ENCODE measurements around the gene YWHAQ.

YWHAQ gene

DNA sequence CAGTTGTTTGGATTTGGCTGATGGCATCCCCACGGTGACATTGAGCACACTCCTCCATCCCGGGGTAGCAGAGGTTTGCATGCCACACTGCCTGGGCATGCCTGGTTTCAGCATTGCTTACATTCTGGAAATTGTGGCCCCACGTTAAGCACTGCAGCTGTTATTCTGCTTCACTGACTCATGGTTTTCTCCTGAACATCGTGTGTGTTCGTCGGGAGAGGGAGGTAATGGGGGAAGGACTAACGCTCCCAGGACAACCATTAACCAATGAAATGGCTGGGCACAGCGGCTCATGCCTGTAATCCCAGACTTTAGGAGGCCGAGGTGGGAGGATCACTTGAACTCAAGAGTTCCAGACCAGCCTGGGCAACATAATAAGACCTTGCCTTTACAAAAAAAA lies 28.2 kb upstream of the YWHAQ start:
- Mint-ChIP-seq H3K27me3 (ENCODE audit: low read depth, poor library complexity) (peaks cover 28% of the 10 kb centered on the region), H3K9me3 (no peaks in the 10 kb centered on the region), H3K36me3 (ENCODE audit: low read depth) (no peaks in the 10 kb centered on the region), H3K27ac (no peak overlapping the region), H3K4me1 (peaks cover 43% of the 10 kb centered on the region), H3K4me3 (no peak overlapping the region)
- no peak for DNase-seq
- TF ChIP-seq, protein P1, sequence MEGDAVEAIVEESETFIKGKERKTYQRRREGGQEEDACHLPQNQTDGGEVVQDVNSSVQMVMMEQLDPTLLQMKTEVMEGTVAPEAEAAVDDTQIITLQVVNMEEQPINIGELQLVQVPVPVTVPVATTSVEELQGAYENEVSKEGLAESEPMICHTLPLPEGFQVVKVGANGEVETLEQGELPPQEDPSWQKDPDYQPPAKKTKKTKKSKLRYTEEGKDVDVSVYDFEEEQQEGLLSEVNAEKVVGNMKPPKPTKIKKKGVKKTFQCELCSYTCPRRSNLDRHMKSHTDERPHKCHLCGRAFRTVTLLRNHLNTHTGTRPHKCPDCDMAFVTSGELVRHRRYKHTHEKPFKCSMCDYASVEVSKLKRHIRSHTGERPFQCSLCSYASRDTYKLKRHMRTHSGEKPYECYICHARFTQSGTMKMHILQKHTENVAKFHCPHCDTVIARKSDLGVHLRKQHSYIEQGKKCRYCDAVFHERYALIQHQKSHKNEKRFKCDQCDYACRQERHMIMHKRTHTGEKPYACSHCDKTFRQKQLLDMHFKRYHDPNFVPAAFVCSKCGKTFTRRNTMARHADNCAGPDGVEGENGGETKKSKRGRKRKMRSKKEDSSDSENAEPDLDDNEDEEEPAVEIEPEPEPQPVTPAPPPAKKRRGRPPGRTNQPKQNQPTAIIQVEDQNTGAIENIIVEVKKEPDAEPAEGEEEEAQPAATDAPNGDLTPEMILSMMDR (IDR thresholded peaks at IDR 0.05): no peak

GRCh38 chr2:9657731-9658130 lies 26.9 kb upstream of the YWHAQ start:
- Mint-ChIP-seq H3K27me3 (ENCODE audit: low read depth, poor library complexity) (peaks cover 33% of the 10 kb centered on the region), H3K27ac (no peak overlapping the region), H3K9me3 (no peaks in the 10 kb centered on the region), H3K36me3 (ENCODE audit: low read depth) (no peaks in the 10 kb centered on the region), H3K4me1 (peaks cover 55% of the 10 kb centered on the region), H3K4me3 (no peak overlapping the region)
- no peak for DNase-seq
- TF ChIP-seq, protein P1 (IDR thresholded peaks at IDR 0.05): no peak

- Mint-ChIP-seq H3K4me1 (peaks cover 55% of the 10 kb centered on the region), H3K4me3 (no peak overlapping the region)
These were observed 26.3 kb upstream of the YWHAQ start for GRCh38 chr2:9657083-9657482.

GRCh38 chr2:9656270-9656766 lies 25.5 kb upstream of the YWHAQ start:
- peaks cover 54% of the 10 kb centered on the region for H3K4me1 Mint-ChIP-seq
- H3K9me3 Mint-ChIP-seq: no peaks in the 10 kb centered on the region

More at GRCh38 chr2:9657083-9657482, 26.3 kb upstream of the YWHAQ start:
- TF ChIP-seq, protein P1 (IDR thresholded peaks at IDR 0.05): no peak
- Mint-ChIP-seq H3K27ac (no peak overlapping the region), H3K27me3 (ENCODE audit: low read depth, poor library complexity) (peaks cover 39% of the 10 kb centered on the region), H3K36me3 (ENCODE audit: low read depth) (no peaks in the 10 kb centered on the region), H3K9me3 (no peaks in the 10 kb centered on the region)
- no peak for DNase-seq

GRCh38 chr2:9655441-9656269 lies 24.9 kb upstream of the YWHAQ start:
- DNase-seq: no peak
- Mint-ChIP-seq H3K27me3 (ENCODE audit: low read depth, poor library complexity) (peaks cover 43% of the 10 kb centered on the region), H3K27ac (no peak overlapping the region), H3K36me3 (ENCODE audit: low read depth) (no peaks in the 10 kb centered on the region), H3K4me1 (peaks cover 47% of the 10 kb centered on the region), H3K9me3 (no peaks in the 10 kb centered on the region), H3K4me3 (no peak overlapping the region)
- TF ChIP-seq, protein P1 (IDR thresholded peaks at IDR 0.05): no peak

More at GRCh38 chr2:9656270-9656766, 25.5 kb upstream of the YWHAQ start:
- Mint-ChIP-seq H3K27me3 (ENCODE audit: low read depth, poor library complexity) (peaks cover 41% of the 10 kb centered on the region), H3K36me3 (ENCODE audit: low read depth) (no peaks in the 10 kb centered on the region), H3K27ac (no peak overlapping the region), H3K4me3 (no peak overlapping the region)
- DNase-seq: no peak
- TF ChIP-seq, protein P1 (IDR thresholded peaks at IDR 0.05): no peak
